ENCODE measurements around the gene BLOC1S5. TPM values are rescaled to one million over a fixed set of nuclear protein-coding genes. Genes with fewer than 3 reads are reported as not detected.

BLOC1S5 gene
- total RNA-seq, 1 donor from 2014 or later = 13.8 TPM

- DNase-seq (no peak), ATAC-seq (ENCODE audit: low read depth) (no peak)
- Mint-ChIP-seq H3K4me1 (peaks cover 8% of the 10 kb centered on the region), H3K9me3 (no peaks in the 10 kb centered on the region), H3K27me3 (no peaks in the 10 kb centered on the region), H3K36me3 (ENCODE audit: low read depth) (peaks cover 39% of the 10 kb centered on the region), H3K4me3 (no peak overlapping the region), H3K27ac (no peak overlapping the region)
- intact Hi-C loops (cut with micrococcal nuclease) = no loop called here
- ChIA-PET POLR2A (no interaction called here), CTCF (interaction anchor here (0.7 kb wide), 1 partner anchor 208 kb away, joined by 3 read pairs; no protein-coding TSS in a partner anchor)
- TF ChIP-seq CTCF (IDR thresholded peaks at IDR 0.05) = no peak
Measured at GRCh38 chr6:8013763-8014162, 50.4 kb downstream of the BLOC1S5 start.

- ChIA-PET POLR2A (interaction anchor here (0.5 to 1.0 kb wide), 2 partner anchors 98 to 283 kb away, joined by 3 to 4 read pairs; no protein-coding TSS in a partner anchor), CTCF (interaction anchor here (0.7 to 2.9 kb wide), 12 partner anchors 12 to 1329 kb away, joined by 3 to 36 read pairs (median 4); partner anchors contain the start of gene BMP6)
- TF ChIP-seq CTCF (IDR thresholded peaks at IDR 0.05) = no peak
- H3K27me3 Mint-ChIP-seq = no peaks in the 10 kb centered on the region
- H3K36me3 Mint-ChIP-seq (ENCODE audit: low read depth) = peaks cover 11% of the 10 kb centered on the region
- no peaks in the 10 kb centered on the region for H3K4me1 Mint-ChIP-seq
- no peak for DNase-seq
- ATAC-seq (ENCODE audit: low read depth) = no peak
- H3K27ac Mint-ChIP-seq = no peak overlapping the region
- intact Hi-C loops (cut with micrococcal nuclease) = loop anchor here (1.0 to 5.0 kb wide), 3 partner anchors 107 to 389 kb away; no protein-coding TSS in a partner anchor
- no peaks in the 10 kb centered on the region for H3K9me3 Mint-ChIP-seq
- H3K4me3 Mint-ChIP-seq = no peak overlapping the region
Measured at GRCh38 chr6:8006208-8006607, 58.0 kb downstream of the BLOC1S5 start.

- Mint-ChIP-seq H3K9me3 (no peaks in the 10 kb centered on the region), H3K27ac (no peak overlapping the region), H3K27me3 (no peaks in the 10 kb centered on the region), H3K4me1 (no peaks in the 10 kb centered on the region), H3K4me3 (no peak overlapping the region), H3K36me3 (ENCODE audit: low read depth) (peaks cover 6% of the 10 kb centered on the region)
- POLR2A ChIA-PET = interaction anchor here (0.7 kb wide), 2 partner anchors 282 to 615 kb away, joined by 3 to 4 read pairs; partner anchors contain the start of genes CAGE1 and RIOK1
- ATAC-seq (ENCODE audit: low read depth) = no peak
- intact Hi-C loops (cut with micrococcal nuclease) = loop anchor here (5.0 kb wide), 1 partner anchor 388 kb away; no protein-coding TSS in a partner anchor
- no peak for DNase-seq
- TF ChIP-seq CTCF (IDR thresholded peaks at IDR 0.05) = no peak
- CTCF ChIA-PET = interaction anchor here (1.5 to 2.9 kb wide), 3 partner anchors 12 to 283 kb away, joined by 8 to 36 read pairs (median 9); no protein-coding TSS in a partner anchor
Measured at GRCh38 chr6:8005136-8005535, 59.1 kb downstream of the BLOC1S5 start.

- H3K4me1 Mint-ChIP-seq = peaks cover 14% of the 10 kb centered on the region
- no peak overlapping the region for H3K27ac Mint-ChIP-seq
- intact Hi-C loops (cut with micrococcal nuclease) = no loop called here
- no peak for ATAC-seq (ENCODE audit: low read depth)
- no peaks in the 10 kb centered on the region for H3K9me3 Mint-ChIP-seq
- H3K27me3 Mint-ChIP-seq = no peaks in the 10 kb centered on the region
- no peak for TF ChIP-seq CTCF (IDR thresholded peaks at IDR 0.05)
- no peak for DNase-seq
- H3K36me3 Mint-ChIP-seq (ENCODE audit: low read depth) = no peaks in the 10 kb centered on the region
- POLR2A ChIA-PET = no interaction called here
- H3K4me3 Mint-ChIP-seq = no peak overlapping the region
- CTCF ChIA-PET = no interaction called here
Measured at GRCh38 chr6:8000636-8001035, 63.6 kb downstream of the BLOC1S5 start.

- Mint-ChIP-seq H3K27ac (no peak overlapping the region), H3K36me3 (ENCODE audit: low read depth) (no peaks in the 10 kb centered on the region), H3K4me1 (peaks cover 14% of the 10 kb centered on the region), H3K4me3 (no peak overlapping the region), H3K9me3 (no peaks in the 10 kb centered on the region), H3K27me3 (no peaks in the 10 kb centered on the region)
- no peak for TF ChIP-seq CTCF (IDR thresholded peaks at IDR 0.05)
- POLR2A ChIA-PET = no interaction called here
- intact Hi-C loops (cut with micrococcal nuclease) = no loop called here
- ATAC-seq (ENCODE audit: low read depth) = no peak
- no peak for DNase-seq
- CTCF ChIA-PET = no interaction called here
Measured at GRCh38 chr6:8000188-8000596, 64.0 kb downstream of the BLOC1S5 start.
